Measurements from ENCODE around the gene MUC20.

DNA sequence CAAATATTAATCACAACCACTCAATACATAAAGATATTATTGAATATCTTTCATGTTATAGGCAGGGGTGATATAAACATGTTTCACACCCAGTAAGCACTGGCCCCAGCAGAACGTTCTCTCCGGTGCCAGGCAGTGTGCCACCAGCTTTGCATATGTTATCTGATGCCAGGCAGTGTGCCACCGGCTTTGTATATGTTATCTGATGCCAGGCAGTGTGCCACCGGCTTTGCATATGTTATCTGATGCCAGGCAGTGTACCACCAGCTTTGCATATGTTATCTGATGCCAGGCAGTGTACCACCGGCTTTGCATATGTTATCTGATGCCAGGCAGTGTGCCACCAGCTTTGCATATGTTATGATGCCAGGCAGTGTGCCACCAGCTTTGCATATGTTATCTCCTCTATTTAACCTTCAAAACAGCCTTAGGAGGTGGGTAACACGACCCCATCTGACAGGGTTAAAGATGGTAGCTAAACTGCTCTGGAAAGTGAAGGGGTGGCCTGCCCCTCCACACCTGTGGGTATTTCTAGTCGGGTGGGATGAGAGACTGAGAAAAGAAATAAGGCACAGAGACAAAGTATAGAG is 6.9 kb downstream of the MUC20 start:
- TF ChIP-seq CTCF (IDR thresholded peaks at IDR 0.05) (no peak), POLR2A (IDR thresholded peaks at IDR 0.05) (no peak)
